Measurements from ENCODE around the gene POLR1G. TPM values are rescaled to one million over a fixed set of nuclear protein-coding genes. Genes with fewer than 3 reads are reported as not detected.

The POLR1G gene
- total and polyA plus RNA-seq, 10 donors, result 2.1 to 4.3 (median 3.1) TPM

Small RNA genes within 50 kb of the gene (microRNA-seq; reads per million reads assigned to microRNA genes)
- 0 reads per million in 3 donors for gene MIR6088

Small RNA genes within 50 kb of the gene (small RNA-seq; reads per million reads assigned to genes)
- 0 reads per million in 4 donors for gene MIR6088

Other genes with a start within 250 kb of the POLR1G start
- under 1 TPM in 6 of 7 donors, not detected in 1; 0.20 to 0.77 (median 0.23) TPM for gene NKPD1, start 245.7 kb upstream of the POLR1G start, total RNA-seq
- gene NKPD1, start 245.7 kb upstream of the POLR1G start, polyA plus RNA-seq, result under 1 TPM; 0.17 to 0.21 (median 0.19) TPM
- gene TRAPPC6A, start 228.4 kb upstream of the POLR1G start, total RNA-seq, result 10 to 100 TPM; 25.9 to 46.6 (median 36.3) TPM
- gene TRAPPC6A, start 228.4 kb upstream of the POLR1G start, polyA plus RNA-seq, result 100 to 1,000 TPM in 2 of 3 donors, 10 to 100 TPM in 1; 66.4 to 109 (median 105) TPM
- 10 to 100 TPM; 14.7 to 31.7 (median 17.9) TPM for gene BLOC1S3, start 227.9 kb upstream of the POLR1G start, total RNA-seq
- 1 to 10 TPM; 5.0 to 7.4 (median 7.4) TPM for gene BLOC1S3, start 227.9 kb upstream of the POLR1G start, polyA plus RNA-seq
- gene EXOC3L2, start 161.2 kb upstream of the POLR1G start, total RNA-seq, result 10 to 100 TPM in 6 of 7 donors, 1 to 10 TPM in 1; 8.7 to 22.7 (median 16.4) TPM
- gene EXOC3L2, start 161.2 kb upstream of the POLR1G start, polyA plus RNA-seq, result 1 to 10 TPM; 1.9 to 9.0 (median 2.5) TPM
- gene MARK4, start 155.4 kb upstream of the POLR1G start, total RNA-seq, result 10 to 100 TPM; 17.9 to 45.8 (median 31.3) TPM
- gene MARK4, start 155.4 kb upstream of the POLR1G start, polyA plus RNA-seq, result 10 to 100 TPM in 1 of 3 donors, 1 to 10 TPM in 2; 6.5 to 12.7 (median 6.9) TPM
- gene CKM, start 83.8 kb upstream of the POLR1G start, total RNA-seq, result under 1 TPM in 1 of 7 donors, not detected in 6; 0.49 TPM
- 1 to 10 TPM in 1 of 3 donors, under 1 TPM in 2; 0.29 to 4.4 (median 0.76) TPM for gene CKM, start 83.8 kb upstream of the POLR1G start, polyA plus RNA-seq
- gene KLC3, start 65.9 kb upstream of the POLR1G start, total RNA-seq, result under 1 TPM in 1 of 7 donors, not detected in 6; 0.87 TPM
- under 1 TPM; 0.05 to 0.10 (median 0.07) TPM for gene KLC3, start 65.9 kb upstream of the POLR1G start, polyA plus RNA-seq
- 10 to 100 TPM; 12.2 to 22.1 (median 14.7) TPM for gene ERCC2, start 36.1 kb upstream of the POLR1G start, total RNA-seq
- gene ERCC2, start 36.1 kb upstream of the POLR1G start, polyA plus RNA-seq, result 10 to 100 TPM; 11.5 to 19.1 (median 17.3) TPM
- 10 to 100 TPM in 5 of 7 donors, 1 to 10 TPM in 2; 3.9 to 18.1 (median 12.5) TPM for gene PPP1R13L, start 1.6 kb upstream of the POLR1G start, total RNA-seq
- gene PPP1R13L, start 1.6 kb upstream of the POLR1G start, polyA plus RNA-seq, result 10 to 100 TPM in 1 of 3 donors, 1 to 10 TPM in 2; 7.5 to 13.2 (median 8.8) TPM
- gene ERCC1, start 17.3 kb downstream of the POLR1G start, total RNA-seq, result 10 to 100 TPM; 47.3 to 69.4 (median 59.7) TPM
- gene ERCC1, start 17.3 kb downstream of the POLR1G start, polyA plus RNA-seq, result 10 to 100 TPM; 45.3 to 54.6 (median 50.0) TPM
- gene FOSB, start 61.4 kb downstream of the POLR1G start, total RNA-seq, result 10 to 100 TPM in 2 of 7 donors, 1 to 10 TPM in 4, under 1 TPM in 1; 0.92 to 41.7 (median 1.6) TPM
- gene FOSB, start 61.4 kb downstream of the POLR1G start, polyA plus RNA-seq, result 1 to 10 TPM in 2 of 3 donors, under 1 TPM in 1; 0.42 to 2.2 (median 1.3) TPM
- 10 to 100 TPM in 6 of 7 donors, 1 to 10 TPM in 1; 9.2 to 22.6 (median 15.1) TPM for gene RTN2, start 90.4 kb downstream of the POLR1G start, total RNA-seq
- gene RTN2, start 90.4 kb downstream of the POLR1G start, polyA plus RNA-seq, result 1 to 10 TPM; 4.9 to 7.9 (median 7.6) TPM
- 10 to 100 TPM in 2 of 7 donors, 1 to 10 TPM in 5; 6.3 to 21.4 (median 9.6) TPM for gene PPM1N, start 91.8 kb downstream of the POLR1G start, total RNA-seq
- 10 to 100 TPM in 2 of 3 donors, 1 to 10 TPM in 1; 9.5 to 13.4 (median 10.7) TPM for gene PPM1N, start 91.8 kb downstream of the POLR1G start, polyA plus RNA-seq
- 100 to 1,000 TPM; 146 to 386 (median 221) TPM for gene VASP, start 100.8 kb downstream of the POLR1G start, total RNA-seq
- 100 to 1,000 TPM; 154 to 210 (median 161) TPM for gene VASP, start 100.8 kb downstream of the POLR1G start, polyA plus RNA-seq
- 10 to 100 TPM; 13.6 to 18.4 (median 16.7) TPM for gene OPA3, start 178.2 kb downstream of the POLR1G start, total RNA-seq
- gene OPA3, start 178.2 kb downstream of the POLR1G start, polyA plus RNA-seq, result 1 to 10 TPM; 2.8 to 7.7 (median 3.0) TPM
- gene GPR4, start 195.6 kb downstream of the POLR1G start, total RNA-seq, result 1 to 10 TPM; 2.6 to 5.6 (median 4.2) TPM
- 1 to 10 TPM in 2 of 3 donors, under 1 TPM in 1; 0.33 to 2.1 (median 1.2) TPM for gene GPR4, start 195.6 kb downstream of the POLR1G start, polyA plus RNA-seq
- gene EML2, start 232.8 kb downstream of the POLR1G start, total RNA-seq, result 10 to 100 TPM; 30.8 to 60.6 (median 50.6) TPM
- 10 to 100 TPM; 27.1 to 39.9 (median 34.8) TPM for gene EML2, start 232.8 kb downstream of the POLR1G start, polyA plus RNA-seq

All from spleen (tissue), 11 donors.